Neural cell (in vitro differentiated cells): ENCODE data around the gene PRMT9. TPM values are rescaled to one million over a fixed set of nuclear protein-coding genes. Genes with fewer than 3 reads are reported as not detected.

ENCODE experiments used
- H2AFZ ChIP-seq: fragments of 200-600, 300-800 bp; sonication (generic), shearing (Covaris generic); 2 replicates; pipeline ENCODE4 v1.6.0; 2014; ENCODE audit warnings: low read depth, mild to moderate bottlenecking, antibody characterized with exemption, low read length, moderate library complexity
- H3F3A ChIP-seq: fragments of 200-600 bp; shearing (Covaris generic); 2 replicates; pipeline ENCODE4 v1.6.1; 2016; ENCODE audit warnings: mild to moderate bottlenecking, moderate library complexity, mixed read lengths, antibody characterized with exemption, low read length; ENCODE audit not compliant: insufficient read depth, poor library complexity, severe bottlenecking
- H3K27ac ChIP-seq: fragments of 200-600, 300-800 bp; sonication (generic), shearing (Covaris generic); 2 replicates; pipeline ENCODE4 v1.5.1; 2014; ENCODE audit warnings: mild to moderate bottlenecking, low read length, moderate library complexity
- H3K27me3 ChIP-seq: fragments of 300-800, 200-600 bp; sonication (generic), shearing (Covaris generic); 2 replicates; pipeline ENCODE4 v1.6.0; 2014; ENCODE audit warnings: mild to moderate bottlenecking, low read depth, low read length, moderate library complexity; ENCODE audit not compliant: insufficient read depth
- H3K36me3 ChIP-seq: fragments of 300-800, 200-600 bp; sonication (generic), shearing (Covaris generic); 2 replicates; pipeline ENCODE4 v1.5.1; 2014; ENCODE audit warnings: mild to moderate bottlenecking, antibody characterized with exemption, low read length, moderate library complexity; ENCODE audit not compliant: insufficient read depth
- H3K4me2 ChIP-seq: fragments of 300-800, 200-600 bp; sonication (generic), shearing (Covaris generic); 2 replicates; pipeline ENCODE4 v1.6.0; 2014; ENCODE audit warnings: mild to moderate bottlenecking, low read length
- H3K4me3 ChIP-seq: fragments of 300-800, 200-600 bp; sonication (generic), shearing (Covaris generic); 2 replicates; pipeline ENCODE4 v1.5.1; 2014; ENCODE audit warnings: mild to moderate bottlenecking, low read length, moderate library complexity
- H3K79me2 ChIP-seq: fragments of 200-600 bp; shearing (Covaris generic); replicated peaks from 2 replicates; pipeline ENCODE4 v1.6.0; 2014; ENCODE audit warnings: mild to moderate bottlenecking, low read length, moderate library complexity; ENCODE audit not compliant: insufficient read depth
- H3K9ac ChIP-seq: fragments of 300-800, 200-600 bp; sonication (generic), shearing (Covaris generic); 2 replicates; pipeline ENCODE4 v1.6.1; 2016; ENCODE audit warnings: mild to moderate bottlenecking, low read length, mixed read lengths
- H3K9me2 ChIP-seq: fragments of 200-600 bp; shearing (Covaris generic); 2 replicates; pipeline ENCODE4 v1.6.1; 2016; ENCODE audit warnings: mild to moderate bottlenecking, low read length, mixed read lengths; ENCODE audit not compliant: insufficient read depth
- H3K9me3 ChIP-seq: fragments of 200-600, 300-800 bp; sonication (generic), shearing (Covaris generic); 2 replicates; pipeline ENCODE4 v1.6.1; 2016; ENCODE audit warnings: mild to moderate bottlenecking, mixed run types, low read length, moderate library complexity, mixed read lengths
- H4K20me1 ChIP-seq: fragments of 200-600 bp; shearing (Covaris generic); 2 replicates; pipeline ENCODE4 v1.6.1; 2016; ENCODE audit warnings: mild to moderate bottlenecking, mixed run types; ENCODE audit not compliant: insufficient read depth
- EP300 ChIP-seq: fragments of 450-650 bp; conservative IDR thresholded peaks from 2 replicates; pipeline ENCODE4 v1.6.1; 2014; ENCODE audit warnings: antibody characterized with exemption, mild to moderate bottlenecking, moderate library complexity; ENCODE audit not compliant: poor library complexity, severe bottlenecking
- EZH2 ChIP-seq: fragments of 200-600, 300-800 bp; shearing (Covaris generic), sonication (generic); IDR thresholded peaks from 2 replicates; pipeline ENCODE4 v1.6.1; 2014; ENCODE audit warnings: antibody characterized with exemption, low read length, borderline replicate concordance, mild to moderate bottlenecking; ENCODE audit not compliant: insufficient read depth, poor library complexity, severe bottlenecking
- MXI1 ChIP-seq: fragments of 450-650 bp; conservative IDR thresholded peaks from 2 replicates; pipeline ENCODE4 v1.6.1; 2014; ENCODE audit warnings: antibody characterized with exemption, mild to moderate bottlenecking; ENCODE audit not compliant: poor library complexity, severe bottlenecking
- POLR2AphosphoS5 ChIP-seq: IDR thresholded peaks from 2 replicates; pipeline ENCODE4 v1.6.1; 2012
- RAD21 ChIP-seq: fragments of 450-650 bp; conservative IDR thresholded peaks from 2 replicates; pipeline ENCODE4 v1.6.1; 2014; ENCODE audit warnings: antibody characterized with exemption, mild to moderate bottlenecking, moderate library complexity
- SMC3 ChIP-seq: fragments of 450-650 bp; conservative IDR thresholded peaks from 2 replicates; pipeline ENCODE4 v1.6.1; 2014; ENCODE audit warnings: antibody characterized with exemption, mild to moderate bottlenecking, moderate library complexity; ENCODE audit not compliant: poor library complexity
- TAF1 ChIP-seq: IDR thresholded peaks from 2 replicates; pipeline ENCODE4 v1.6.1; 2012; ENCODE audit warnings: low read depth
- polyA plus RNA-seq: library from polyadenylated mRNA; depleted of rRNA; stranded (reverse); fragments of >200 nt; gene quantifications from 2 replicates; pipeline ENCODE4 v1.2.3, GENCODE V29; 2014
- TF ChIP-seq, protein P1 (sequence below): fragments of 450-650 bp; IDR thresholded peaks from 2 replicates; pipeline ENCODE4 v1.5.1; 2014; ENCODE audit warnings: antibody characterized with exemption, mild to moderate bottlenecking, moderate library complexity; ENCODE audit not compliant: poor library complexity, severe bottlenecking
- TF ChIP-seq, protein P2 (sequence below): IDR thresholded peaks from 2 replicates; pipeline ENCODE4 v1.6.1; 2012; ENCODE audit warnings: borderline replicate concordance

Gene PRMT9
- polyA plus RNA-seq, 1 donor from 2014 or later = 23.6 TPM

DNA sequence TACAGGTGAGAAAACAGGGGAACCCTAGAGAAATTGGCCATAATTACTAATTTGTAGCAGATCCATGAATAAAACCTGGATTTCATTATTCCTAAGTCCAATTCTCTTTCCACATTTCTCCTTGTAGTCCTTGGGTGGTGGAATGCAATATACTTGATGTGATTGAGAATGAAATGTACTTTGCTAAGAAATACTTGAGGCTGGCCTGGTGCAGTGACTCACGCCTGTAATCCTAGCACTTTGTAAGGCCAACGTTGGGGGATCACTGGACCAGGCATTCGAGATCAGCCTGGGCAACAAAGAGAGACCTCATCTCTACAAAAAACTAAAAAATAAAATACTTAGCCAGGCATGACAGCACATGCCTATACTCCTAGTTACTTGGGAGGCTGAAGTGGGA is 50.9 kb downstream of the PRMT9 start:
- Histone ChIP-seq H3F3A (no peaks in the 10 kb centered on the region), H3K9ac (no peak overlapping the region), H3K4me2 (no peak overlapping the region), H3K79me2 (no peaks in the 10 kb centered on the region), H3K27ac (no peak overlapping the region), H3K4me3 (no peak overlapping the region), H3K27me3 (no peaks in the 10 kb centered on the region), H2AFZ (no peak overlapping the region), H3K36me3 (peaks cover 16% of the 10 kb centered on the region), H3K9me3 (no peaks in the 10 kb centered on the region), H4K20me1 (no peaks in the 10 kb centered on the region), H3K9me2 (no peaks in the 10 kb centered on the region)
- TF ChIP-seq, protein P1, sequence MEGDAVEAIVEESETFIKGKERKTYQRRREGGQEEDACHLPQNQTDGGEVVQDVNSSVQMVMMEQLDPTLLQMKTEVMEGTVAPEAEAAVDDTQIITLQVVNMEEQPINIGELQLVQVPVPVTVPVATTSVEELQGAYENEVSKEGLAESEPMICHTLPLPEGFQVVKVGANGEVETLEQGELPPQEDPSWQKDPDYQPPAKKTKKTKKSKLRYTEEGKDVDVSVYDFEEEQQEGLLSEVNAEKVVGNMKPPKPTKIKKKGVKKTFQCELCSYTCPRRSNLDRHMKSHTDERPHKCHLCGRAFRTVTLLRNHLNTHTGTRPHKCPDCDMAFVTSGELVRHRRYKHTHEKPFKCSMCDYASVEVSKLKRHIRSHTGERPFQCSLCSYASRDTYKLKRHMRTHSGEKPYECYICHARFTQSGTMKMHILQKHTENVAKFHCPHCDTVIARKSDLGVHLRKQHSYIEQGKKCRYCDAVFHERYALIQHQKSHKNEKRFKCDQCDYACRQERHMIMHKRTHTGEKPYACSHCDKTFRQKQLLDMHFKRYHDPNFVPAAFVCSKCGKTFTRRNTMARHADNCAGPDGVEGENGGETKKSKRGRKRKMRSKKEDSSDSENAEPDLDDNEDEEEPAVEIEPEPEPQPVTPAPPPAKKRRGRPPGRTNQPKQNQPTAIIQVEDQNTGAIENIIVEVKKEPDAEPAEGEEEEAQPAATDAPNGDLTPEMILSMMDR = no peak

DNA sequence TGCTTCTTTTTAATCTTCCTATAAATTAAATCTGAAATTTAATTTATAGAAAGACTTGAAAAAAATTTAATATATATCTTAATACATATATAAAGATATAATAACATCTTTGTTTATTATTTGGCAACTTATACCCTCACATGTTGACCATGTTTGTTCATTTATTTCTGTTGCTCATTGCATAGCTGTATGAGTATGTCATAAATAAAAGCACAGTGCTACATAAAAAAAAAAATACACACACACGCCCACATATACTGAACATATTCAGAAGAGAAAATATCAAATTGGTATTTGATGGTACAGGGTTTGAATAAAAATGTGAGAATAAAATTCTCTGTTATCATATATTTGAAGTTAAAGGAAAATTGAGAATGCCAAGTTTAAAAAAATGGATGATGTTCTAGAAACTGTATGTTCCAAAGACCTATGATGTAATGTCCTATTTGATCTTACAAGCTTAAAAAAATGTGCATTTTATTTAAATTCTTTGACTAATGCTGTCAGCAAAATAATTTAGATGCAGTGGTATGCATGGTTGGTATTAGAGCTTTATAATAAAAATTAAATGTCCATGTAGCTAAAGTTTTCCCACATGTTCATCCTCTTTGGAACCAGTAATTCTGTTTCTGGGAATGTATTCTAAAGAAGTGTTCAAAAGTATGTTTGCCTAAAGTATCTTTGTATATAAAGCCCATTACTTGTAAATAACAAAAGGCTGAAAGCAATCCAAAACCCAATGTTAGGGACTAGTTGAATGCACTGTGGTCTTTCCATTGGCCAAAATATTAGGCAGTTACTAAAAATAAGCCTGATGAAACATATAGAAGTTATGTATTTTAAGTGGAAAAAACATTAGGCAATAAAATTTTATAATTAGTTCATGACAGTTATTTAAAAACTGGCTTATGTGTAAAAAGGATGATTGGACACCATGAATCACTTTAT is 53.9 kb downstream of the PRMT9 start:
- Histone ChIP-seq H4K20me1 (no peaks in the 10 kb centered on the region), H3F3A (no peaks in the 10 kb centered on the region), H3K9me3 (no peaks in the 10 kb centered on the region), H3K9ac (no peak overlapping the region), H2AFZ (no peak overlapping the region), H3K4me2 (no peak overlapping the region), H3K9me2 (no peaks in the 10 kb centered on the region), H3K79me2 (no peaks in the 10 kb centered on the region), H3K27ac (no peak overlapping the region), H3K36me3 (peaks cover 4% of the 10 kb centered on the region), H3K27me3 (no peaks in the 10 kb centered on the region), H3K4me3 (no peak overlapping the region)
- TF ChIP-seq EZH2 (no peak), TAF1 (no peak), MXI1 (no peak), POLR2AphosphoS5 (no peak), RAD21 (no peak), SMC3 (no peak), EP300 (no peak)
- TF ChIP-seq, protein P2, sequence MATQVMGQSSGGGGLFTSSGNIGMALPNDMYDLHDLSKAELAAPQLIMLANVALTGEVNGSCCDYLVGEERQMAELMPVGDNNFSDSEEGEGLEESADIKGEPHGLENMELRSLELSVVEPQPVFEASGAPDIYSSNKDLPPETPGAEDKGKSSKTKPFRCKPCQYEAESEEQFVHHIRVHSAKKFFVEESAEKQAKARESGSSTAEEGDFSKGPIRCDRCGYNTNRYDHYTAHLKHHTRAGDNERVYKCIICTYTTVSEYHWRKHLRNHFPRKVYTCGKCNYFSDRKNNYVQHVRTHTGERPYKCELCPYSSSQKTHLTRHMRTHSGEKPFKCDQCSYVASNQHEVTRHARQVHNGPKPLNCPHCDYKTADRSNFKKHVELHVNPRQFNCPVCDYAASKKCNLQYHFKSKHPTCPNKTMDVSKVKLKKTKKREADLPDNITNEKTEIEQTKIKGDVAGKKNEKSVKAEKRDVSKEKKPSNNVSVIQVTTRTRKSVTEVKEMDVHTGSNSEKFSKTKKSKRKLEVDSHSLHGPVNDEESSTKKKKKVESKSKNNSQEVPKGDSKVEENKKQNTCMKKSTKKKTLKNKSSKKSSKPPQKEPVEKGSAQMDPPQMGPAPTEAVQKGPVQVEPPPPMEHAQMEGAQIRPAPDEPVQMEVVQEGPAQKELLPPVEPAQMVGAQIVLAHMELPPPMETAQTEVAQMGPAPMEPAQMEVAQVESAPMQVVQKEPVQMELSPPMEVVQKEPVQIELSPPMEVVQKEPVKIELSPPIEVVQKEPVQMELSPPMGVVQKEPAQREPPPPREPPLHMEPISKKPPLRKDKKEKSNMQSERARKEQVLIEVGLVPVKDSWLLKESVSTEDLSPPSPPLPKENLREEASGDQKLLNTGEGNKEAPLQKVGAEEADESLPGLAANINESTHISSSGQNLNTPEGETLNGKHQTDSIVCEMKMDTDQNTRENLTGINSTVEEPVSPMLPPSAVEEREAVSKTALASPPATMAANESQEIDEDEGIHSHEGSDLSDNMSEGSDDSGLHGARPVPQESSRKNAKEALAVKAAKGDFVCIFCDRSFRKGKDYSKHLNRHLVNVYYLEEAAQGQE = no peak
- TF ChIP-seq, protein P1 = no peak
